B cell (primary cell): ENCODE data around the gene PARG.

ENCODE experiments used
- CTCF ChIP-seq: fragments of 200-600 bp; IDR thresholded peaks from one replicate; pipeline ENCODE4 v1.8.0; 2022; ENCODE audit warnings: antibody characterized with exemption, mild to moderate bottlenecking
- EZH2 ChIP-seq: IDR thresholded peaks from 2 replicates; pipeline ENCODE4 v1.6.1; 2012; ENCODE audit warnings: borderline replicate concordance, low read depth, mild to moderate bottlenecking, moderate library complexity, low read length; ENCODE audit not compliant: insufficient read depth, poor library complexity, severe bottlenecking

GRCh38 chr10:49819234-49819958 lies 122.4 kb downstream of the PARG start:
- TF ChIP-seq CTCF (no peak), EZH2 (no peak)
